HepG2 (cell line): ENCODE results near the gene COA1. TPM values are rescaled to one million over a fixed set of nuclear protein-coding genes. Genes with fewer than 3 reads are reported as not detected.
A peak's percentile ranks its signal among the peaks of the same experiment; 100 is the strongest.

Experiments used
- ATAC-seq: fragments of 200-7000 bp; cut with Tn5 transposase; 3 replicates; pipeline ENCODE4 v1.9.1; 2020; ENCODE audit warnings: mild to moderate bottlenecking, moderate library complexity
- BruUV-seq: library from RNA; stranded (reverse); fragments of 400-500 nt; replicated peaks from 2 replicates; lab custom pipeline; 2021; lab: Mats Ljungman, UMichigan
- CTCF ChIA-PET: fragments of 300-600 bp; formaldehyde crosslinking; extraction: SDS; loops from one replicate; lab custom pipeline; 2021; ENCODE audit warnings: low total read pairs, inconsistent platforms, low intra/inter-chr PET ratio; lab: Yijun Ruan, JAX
- POLR2A ChIA-PET: fragments of 350-600 bp; sonication (Branson Sonifier 250); formaldehyde crosslinking; loops from one replicate; lab custom pipeline; 2020; ENCODE audit warnings: antibody characterized with exemption, inconsistent platforms; lab: Yijun Ruan, JAX
- DNase-seq: peaks from one replicate; pipeline ENCODE4 v3.0.0-alpha.2; 2015; ENCODE audit warnings: low spot score
- FAIRE-seq: peaks from 3 replicates; lab custom pipeline; 2011; peaks lifted over from hg19 to GRCh38; lab: Jason Lieb, UNC
- H2AFZ ChIP-seq: one replicate; pipeline ENCODE4 v1.6.1; 2011; ENCODE audit warnings: low read length, inconsistent platforms
- H3K27ac ChIP-seq: fragments of 300-600 bp; 3 replicates; pipeline ENCODE4 v1.8.0; 2011; ENCODE audit warnings: mixed run types, mild to moderate bottlenecking, mixed read lengths, low read length, inconsistent platforms; ENCODE audit not compliant: insufficient read depth; ENCODE audit errors: extremely low read length
- H3K27me3 ChIP-seq, 2 experiments: fragments of 200-600 bp in 1 of 2; 2 replicates in 1 of 2; 3 replicates in 1 of 2; pipeline versions ENCODE4 v1.6.0 to v1.8.0; 2011; ENCODE audit warnings: low read length in 2 of 2, mild to moderate bottlenecking in 2 of 2, moderate library complexity in 2 of 2, inconsistent platforms in 1 of 2; ENCODE audit not compliant: insufficient read depth in 2 of 2, control insufficient read depth in 1 of 2
- H3K36me3 ChIP-seq, 2 experiments: fragments of 200-600 bp in 1 of 2; replicated peaks in 1 of 2; 2 replicates in 1 of 2; 3 replicates in 1 of 2; pipeline versions ENCODE4 v1.5.1 to v1.8.0; 2011; ENCODE audit warnings: low read length in 2 of 2, inconsistent platforms in 1 of 2; ENCODE audit not compliant: insufficient read depth in 2 of 2, control insufficient read depth in 1 of 2
- H3K4me1 ChIP-seq: 2 replicates; pipeline ENCODE4 v1.5.1; 2012; ENCODE audit warnings: low read length, inconsistent platforms; ENCODE audit not compliant: insufficient read depth
- H3K4me2 ChIP-seq: 2 replicates; pipeline ENCODE4 v1.6.0; 2011; ENCODE audit warnings: low read depth, low read length, inconsistent platforms
- H3K4me3 ChIP-seq, 3 experiments: fragments of 200-600 bp in 1 of 3; sonication (generic), shearing (Covaris generic) in 1 of 3; replicated peaks in 1 of 3; 2 replicates each; pipeline ENCODE4 v1.5.1; 2011 to 2016; ENCODE audit warnings: low read length in 3 of 3, inconsistent platforms in 2 of 3, low read depth in 2 of 3, mild to moderate bottlenecking in 2 of 3, control low read depth in 1 of 3, mixed read lengths in 1 of 3; ENCODE audit not compliant: insufficient read depth in 1 of 3
- H3K79me2 ChIP-seq: one replicate; pipeline ENCODE4 v1.6.1; 2011; ENCODE audit warnings: low read length, inconsistent platforms; ENCODE audit not compliant: insufficient read depth
- H3K9ac ChIP-seq: 2 replicates; pipeline ENCODE4 v1.6.0; 2011; ENCODE audit warnings: mild to moderate bottlenecking, low read depth, low read length, inconsistent platforms; ENCODE audit not compliant: insufficient read depth
- H3K9me3 ChIP-seq: 2 replicates; pipeline ENCODE4 v1.5.1; 2012; ENCODE audit warnings: mild to moderate bottlenecking, low read length
- H4K20me1 ChIP-seq: 2 replicates; pipeline ENCODE4 v1.6.0; 2011; ENCODE audit warnings: inconsistent platforms, mild to moderate bottlenecking, low read length, moderate library complexity; ENCODE audit not compliant: insufficient read depth
- AGO1 ChIP-seq: fragments of 200-400 bp; formaldehyde crosslinking; IDR thresholded peaks from 2 replicates; pipeline ENCODE4 v1.6.1; 2017; ENCODE audit warnings: mild to moderate bottlenecking, low read depth, low read length, moderate library complexity; ENCODE audit not compliant: poor library complexity, severe bottlenecking
- ATF7 ChIP-seq, 2 experiments: fragments of 450-650 bp in 1 of 2; sonication (generic) in 1 of 2; formaldehyde crosslinking in 1 of 2; IDR thresholded peaks; 2 replicates each; pipeline versions ENCODE4 v1.4.0 to v1.6.1; 2016 to 2020; ENCODE audit warnings: antibody characterized with exemption in 1 of 2, mild to moderate bottlenecking in 1 of 2, missing genetic modification reagents in 1 of 2
- HNF4A ChIP-seq: sonication (generic); formaldehyde crosslinking; IDR thresholded peaks from 2 replicates; pipeline ENCODE4 v1.4.0; 2020; ENCODE audit warnings: missing genetic modification reagents
- HNRNPH1 ChIP-seq: fragments of 200-400 bp; formaldehyde crosslinking; optimal IDR thresholded peaks from 2 replicates; pipeline ENCODE3; 2017; ENCODE audit warnings: mild to moderate bottlenecking, low read depth, low read length
- KAT2B ChIP-seq: fragments of 150-350 bp; IDR thresholded peaks from 2 replicates; pipeline ENCODE4 v1.6.1; 2014; ENCODE audit warnings: low read depth, low read length, borderline replicate concordance
- KDM2A ChIP-seq: sonication (generic); formaldehyde crosslinking; IDR thresholded peaks from 2 replicates; pipeline ENCODE4 v1.4.0; 2020; ENCODE audit warnings: low read depth, missing genetic modification reagents, borderline replicate concordance
- MIER2 ChIP-seq: IDR thresholded peaks from 2 replicates; pipeline ENCODE4 v1.6.1; 2016; ENCODE audit warnings: missing biosample characterization, missing genetic modification reagents
- RBFOX2 ChIP-seq: fragments of 200-400 bp; formaldehyde crosslinking; IDR thresholded peaks from 2 replicates; pipeline ENCODE4 v1.6.1; 2017; ENCODE audit warnings: low read depth, mild to moderate bottlenecking, low read length
- RNF2 ChIP-seq: fragments of 450-650 bp; conservative IDR thresholded peaks from 2 replicates; pipeline ENCODE4 v1.6.1; 2016; ENCODE audit warnings: low read depth
- SRSF4 ChIP-seq: fragments of 200-400 bp; formaldehyde crosslinking; IDR thresholded peaks from one replicate; pipeline ENCODE4 v1.6.1; 2018; ENCODE audit warnings: mild to moderate bottlenecking, low read depth, low read length, moderate library complexity; ENCODE audit not compliant: poor library complexity, severe bottlenecking
- ZFP90 ChIP-seq: sonication (generic); formaldehyde crosslinking; IDR thresholded peaks from 2 replicates; pipeline ENCODE4 v1.8.0; 2022; ENCODE audit warnings: missing genetic modification reagents, mild to moderate bottlenecking, inconsistent platforms, borderline replicate concordance
- ZNF136 ChIP-seq: sonication (generic); formaldehyde crosslinking; IDR thresholded peaks from 2 replicates; pipeline ENCODE4 v1.8.1; 2022; ENCODE audit warnings: low read depth, mild to moderate bottlenecking, moderate library complexity, missing genetic modification reagents
- ZNF446 ChIP-seq: sonication (generic); formaldehyde crosslinking; IDR thresholded peaks from 2 replicates; pipeline ENCODE4 v1.5.0; 2020; ENCODE audit warnings: mild to moderate bottlenecking, missing genetic modification reagents
- ZNF598 ChIP-seq: sonication (generic); formaldehyde crosslinking; IDR thresholded peaks from 2 replicates; pipeline ENCODE4 v1.5.1; 2020; ENCODE audit warnings: mild to moderate bottlenecking, missing genetic modification reagents, borderline replicate concordance
- WGBS: methylation state at CpG from one replicate; pipeline ENCODE4 v1.1.6; 2017; ENCODE audit warnings: low lambda C conversion rate; 5-methylcytosine and 5-hydroxymethylcytosine counted together
- in situ Hi-C: cut with HindIII; loops from 2 replicates; pipeline ENCODE4 v1.10.0; 2017; ENCODE audit warnings: low pct_unique_long_range_greater_than_20kb; ENCODE audit not compliant: extremely low pct_ligation_motif_present
- intact Hi-C: fragments of 100-400 bp; cut with micrococcal nuclease; formaldehyde crosslinking; loops from one replicate; pipeline ENCODE4 v1.10.0; 2022; ENCODE audit not compliant: unreplicated experiment
- polyA plus RNA-seq, 8 experiments: library from polyadenylated mRNA; depleted of rRNA in 3 of 8; stranded (reverse) in 7 of 8; unstranded in 1 of 8; fragments of >200 nt; fragmentation: Illumina TruSeq in 4 of 8; extraction: Trizol in 4 of 8; gene quantifications; 2 replicates each; pipeline versions ENCODE4 v1.2.1 to v1.2.3, GENCODE V29; 2011 to 2016; ENCODE audit warnings: low read depth in 4 of 8, missing spikeins in 1 of 8, mixed read lengths in 1 of 8; ENCODE audit not compliant: insufficient read depth in 1 of 8
- total RNA-seq, 5 experiments: library from RNA; depleted of rRNA; stranded (reverse); fragments of >200 nt; fragmentation: Illumina TruSeq; extraction: Trizol; gene quantifications; 2 replicates each; pipeline ENCODE4 v1.2.3, GENCODE V29; 2016; ENCODE audit warnings: low read depth in 1 of 5
- TF ChIP-seq, protein P1 (sequence below): IDR thresholded peaks from 2 replicates; pipeline ENCODE4 v1.6.1; 2016; ENCODE audit warnings: mild to moderate bottlenecking
- TF ChIP-seq, protein P2 (sequence below): sonication (generic); formaldehyde crosslinking; IDR thresholded peaks from 2 replicates; pipeline ENCODE4 v1.4.0; 2020; ENCODE audit warnings: mild to moderate bottlenecking, missing genetic modification reagents

Gene COA1
- total and polyA plus RNA-seq, 2 of the 13 experiments (the other 11 are each of a cell fraction or from before 2014, with no cell fraction given), result 33.2 to 65.7 TPM

DNA sequence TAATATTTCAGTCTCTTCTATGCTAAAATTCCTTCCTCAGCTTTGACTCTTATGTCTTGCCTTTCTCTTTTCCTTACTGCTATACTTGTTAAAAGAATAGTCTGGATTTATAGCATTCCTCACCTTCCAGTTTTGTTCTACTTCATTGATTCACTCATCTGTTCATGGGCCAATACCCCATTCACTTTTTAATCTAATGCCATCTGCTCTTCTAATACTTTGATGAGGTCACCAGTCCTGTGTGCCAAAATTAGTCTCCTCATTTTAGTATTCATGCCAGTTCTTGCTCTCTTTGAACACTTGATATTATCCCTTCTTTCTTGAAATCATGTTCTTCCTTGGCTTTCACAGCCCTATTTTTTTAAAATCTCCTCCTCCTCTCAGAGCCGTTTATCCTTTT lies 127.1 kb downstream of the COA1 start:
- POLR2A ChIA-PET, result no interaction called here
- Histone ChIP-seq H3K9ac (no peak overlapping the region), H3K4me1 (no peaks in the 10 kb centered on the region), H3K4me3 (no peak overlapping the region), H3K4me2 (no peak overlapping the region), H3K36me3 (peaks cover 6 to 65% of the 10 kb centered on the region in 2 experiments), H2AFZ (no peak overlapping the region), H3K79me2 (peaks cover 16% of the 10 kb centered on the region), H3K9me3 (no peaks in the 10 kb centered on the region), H4K20me1 (0 out of 2 replicates have a peak, but pooled peaks cover 8% of the 10 kb centered on the region), H3K27ac (no peak overlapping the region), H3K27me3 (no peaks in the 10 kb centered on the region)
- no TSS peak for BruUV-seq
- in situ Hi-C loops (no loop called here), intact Hi-C loops (no loop called here)
- TF ChIP-seq RBFOX2, result no peak
- 0 out of 2 replicates have a peak, but pooled peaks have one; percentile 5 for TF ChIP-seq ATF7 (IDR thresholded peaks at IDR 0.05)
- no peak for TF ChIP-seq ATF7 (CRISPR knock-in tag; IDR thresholded peaks at IDR 0.05)
- CTCF ChIA-PET, result no interaction called here
- WGBS, result 94% methylated on average over 1 of the region's 1 CpG
- DNase-seq, result no peak
- no peak for FAIRE-seq
- ATAC-seq, result no peak

DNA sequence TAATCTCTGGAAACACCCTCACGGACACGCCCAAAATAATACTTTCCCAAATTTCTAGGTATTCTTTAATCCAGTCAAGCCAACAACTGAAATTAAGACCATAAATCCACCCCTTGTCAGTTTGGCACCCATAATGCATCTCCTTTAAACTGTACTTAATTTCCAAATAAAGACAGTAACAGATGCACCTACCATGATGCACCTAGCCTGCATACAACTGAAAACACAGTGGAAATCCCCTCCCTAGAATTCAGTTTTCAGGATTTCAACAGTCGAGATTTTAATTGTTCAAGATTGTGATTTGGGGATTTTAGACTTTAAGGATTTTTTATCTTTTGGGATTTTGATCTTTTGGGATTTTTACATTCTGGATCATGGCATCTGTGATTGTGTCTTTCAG lies 129.3 kb downstream of the COA1 start:
- Histone ChIP-seq H4K20me1 (0 out of 2 replicates have a peak, but pooled peaks cover 4% of the 10 kb centered on the region), H3K9ac (no peak overlapping the region), H3K4me2 (no peak overlapping the region), H3K9me3 (no peaks in the 10 kb centered on the region), H3K4me3 (no peak overlapping the region), H3K36me3 (peaks cover 7 to 68% of the 10 kb centered on the region in 2 experiments), H3K27ac (no peak overlapping the region), H2AFZ (no peak overlapping the region), H3K27me3 (no peaks in the 10 kb centered on the region), H3K4me1 (no peaks in the 10 kb centered on the region), H3K79me2 (peaks cover 16% of the 10 kb centered on the region)
- CTCF ChIA-PET, result no interaction called here
- intact Hi-C loops (no loop called here), in situ Hi-C loops (no loop called here)
- no peak for ATAC-seq
- DNase-seq, result no peak
- no TSS peak for BruUV-seq
- 97% methylated on average over 3 of the region's 3 CpGs for WGBS
- no peak for FAIRE-seq
- POLR2A ChIA-PET, result no interaction called here
- TF ChIP-seq, protein P1, sequence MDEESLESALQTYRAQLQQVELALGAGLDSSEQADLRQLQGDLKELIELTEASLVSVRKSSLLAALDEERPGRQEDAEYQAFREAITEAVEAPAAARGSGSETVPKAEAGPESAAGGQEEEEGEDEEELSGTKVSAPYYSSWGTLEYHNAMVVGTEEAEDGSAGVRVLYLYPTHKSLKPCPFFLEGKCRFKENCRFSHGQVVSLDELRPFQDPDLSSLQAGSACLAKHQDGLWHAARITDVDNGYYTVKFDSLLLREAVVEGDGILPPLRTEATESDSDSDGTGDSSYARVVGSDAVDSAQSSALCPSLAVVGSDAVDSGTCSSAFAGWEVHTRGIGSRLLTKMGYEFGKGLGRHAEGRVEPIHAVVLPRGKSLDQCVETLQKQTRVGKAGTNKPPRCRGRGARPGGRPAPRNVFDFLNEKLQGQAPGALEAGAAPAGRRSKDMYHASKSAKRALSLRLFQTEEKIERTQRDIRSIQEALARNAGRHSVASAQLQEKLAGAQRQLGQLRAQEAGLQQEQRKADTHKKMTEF, result no peak
- TF ChIP-seq HNF4A (CRISPR knock-in tag), result no peak
- TF ChIP-seq ZNF598 (CRISPR knock-in tag), result no peak
- TF ChIP-seq SRSF4, result no peak
- no peak for TF ChIP-seq ZFP90 (CRISPR knock-in tag)
- no peak for TF ChIP-seq KDM2A (CRISPR knock-in tag)
- no peak for TF ChIP-seq HNRNPH1
- no peak for TF ChIP-seq ZNF446
- TF ChIP-seq ZNF136 (CRISPR knock-in tag), result no peak
- TF ChIP-seq RNF2, result no peak
- no peak for TF ChIP-seq MIER2 (CRISPR knock-in tag)
- TF ChIP-seq KAT2B, result no peak
- TF ChIP-seq, protein P2, sequence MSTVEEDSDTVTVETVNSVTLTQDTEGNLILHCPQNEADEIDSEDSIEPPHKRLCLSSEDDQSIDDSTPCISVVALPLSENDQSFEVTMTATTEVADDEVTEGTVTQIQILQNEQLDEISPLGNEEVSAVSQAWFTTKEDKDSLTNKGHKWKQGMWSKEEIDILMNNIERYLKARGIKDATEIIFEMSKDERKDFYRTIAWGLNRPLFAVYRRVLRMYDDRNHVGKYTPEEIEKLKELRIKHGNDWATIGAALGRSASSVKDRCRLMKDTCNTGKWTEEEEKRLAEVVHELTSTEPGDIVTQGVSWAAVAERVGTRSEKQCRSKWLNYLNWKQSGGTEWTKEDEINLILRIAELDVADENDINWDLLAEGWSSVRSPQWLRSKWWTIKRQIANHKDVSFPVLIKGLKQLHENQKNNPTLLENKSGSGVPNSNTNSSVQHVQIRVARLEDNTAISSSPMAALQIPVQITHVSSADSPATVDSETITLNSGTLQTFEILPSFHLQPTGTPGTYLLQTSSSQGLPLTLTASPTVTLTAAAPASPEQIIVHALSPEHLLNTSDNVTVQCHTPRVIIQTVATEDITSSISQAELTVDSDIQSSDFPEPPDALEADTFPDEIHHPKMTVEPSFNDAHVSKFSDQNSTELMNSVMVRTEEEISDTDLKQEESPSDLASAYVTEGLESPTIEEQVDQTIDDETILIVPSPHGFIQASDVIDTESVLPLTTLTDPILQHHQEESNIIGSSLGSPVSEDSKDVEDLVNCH, result no peak
- no peak for TF ChIP-seq AGO1
